Neural progenitor cell (in vitro differentiated cells): ENCODE results near the gene KLHL7. TPM values are rescaled to one million over a fixed set of nuclear protein-coding genes. Genes with fewer than 3 reads are reported as not detected.

Source experiments
- DNase-seq: peaks from one replicate; pipeline ENCODE4 v3.0.0-alpha.2; 2016; ENCODE audit warnings: low spot score
- H2AFZ ChIP-seq: fragments of 200-600 bp; sonication (generic); replicated peaks from 2 replicates; pipeline ENCODE4 v1.6.1; 2016; ENCODE audit warnings: antibody characterized with exemption
- H3F3A ChIP-seq: fragments of 200-600 bp; sonication (generic); 2 replicates; pipeline ENCODE4 v1.6.1; 2016; ENCODE audit warnings: antibody characterized with exemption, low read depth
- H3K27ac ChIP-seq: fragments of 200-600 bp; sonication (generic); 2 replicates; pipeline ENCODE4 v1.5.1; 2016; ENCODE audit warnings: mild to moderate bottlenecking
- H3K27me3 ChIP-seq: fragments of 200-600 bp; sonication (generic); 2 replicates; pipeline ENCODE4 v1.6.1; 2016; ENCODE audit warnings: mild to moderate bottlenecking, moderate library complexity
- H3K36me3 ChIP-seq: fragments of 200-600 bp; sonication (generic); 2 replicates; pipeline ENCODE4 v1.5.1; 2016
- H3K4me1 ChIP-seq: fragments of 200-600 bp; sonication (generic); 2 replicates; pipeline ENCODE4 v1.6.1; 2016; ENCODE audit warnings: mixed run types
- H3K4me2 ChIP-seq: fragments of 200-600 bp; sonication (generic); 2 replicates; pipeline ENCODE4 v1.6.1; 2016
- H3K4me3 ChIP-seq: fragments of 200-600 bp; sonication (generic); 2 replicates; pipeline ENCODE4 v1.5.1; 2016
- H3K79me2 ChIP-seq: fragments of 200-600 bp; sonication (generic); 2 replicates; pipeline ENCODE4 v1.6.1; 2016; ENCODE audit warnings: low read depth
- H3K9ac ChIP-seq: fragments of 200-600 bp; sonication (generic); 2 replicates; pipeline ENCODE4 v1.6.1; 2016
- H3K9me3 ChIP-seq: fragments of 200-600 bp; sonication (generic); 2 replicates; pipeline ENCODE4 v1.5.1; 2016; ENCODE audit warnings: low read depth
- H4K20me1 ChIP-seq: fragments of 200-600 bp; sonication (generic); 2 replicates; pipeline ENCODE4 v1.6.1; 2016; ENCODE audit warnings: low read depth
- H3K27ac Mint-ChIP-seq: 3 replicates; pipeline ENCODE4 v1.8.0; 2021; ENCODE audit warnings: mixed read lengths
- H3K27me3 Mint-ChIP-seq: 2 replicates; pipeline ENCODE4 v1.8.0; 2022; ENCODE audit warnings: low read depth, mild to moderate bottlenecking, inconsistent platforms, moderate library complexity, mixed read lengths; ENCODE audit not compliant: insufficient read depth
- H3K36me3 Mint-ChIP-seq: 3 replicates; pipeline ENCODE4 v1.8.0; 2021; ENCODE audit warnings: mixed read lengths
- H3K4me1 Mint-ChIP-seq: 3 replicates; pipeline ENCODE4 v1.8.0; 2021; ENCODE audit warnings: mixed read lengths
- H3K4me3 Mint-ChIP-seq: 3 replicates; pipeline ENCODE4 v1.8.0; 2021; ENCODE audit warnings: mild to moderate bottlenecking, moderate library complexity, mixed read lengths
- H3K9me3 Mint-ChIP-seq: 3 replicates; pipeline ENCODE4 v1.8.0; 2020; ENCODE audit warnings: mixed read lengths
- EZH2 ChIP-seq: fragments of 200-600 bp; sonication (generic); IDR thresholded peaks from 2 replicates; pipeline ENCODE4 v1.6.1; 2017; ENCODE audit warnings: antibody characterized with exemption, mild to moderate bottlenecking, moderate library complexity
- EZH2phosphoT487 ChIP-seq: fragments of 200-600 bp; sonication (generic); IDR thresholded peaks from 2 replicates; pipeline ENCODE4 v1.6.1; 2017; ENCODE audit warnings: antibody characterized with exemption
- total RNA-seq: library from RNA; depleted of rRNA; stranded (reverse); fragments of >200 nt; gene quantifications from 2 replicates; pipeline ENCODE4 v1.2.3, GENCODE V29; 2015; ENCODE audit warnings: low replicate concordance
- TF ChIP-seq, protein P1 (sequence below): fragments of 200-600 bp; sonication (generic); IDR thresholded peaks from 2 replicates; pipeline ENCODE4 v1.5.1; 2017; ENCODE audit warnings: antibody characterized with exemption, mild to moderate bottlenecking

Gene KLHL7
- total RNA-seq, 1 donor from 2014 or later: 117 TPM

DNA sequence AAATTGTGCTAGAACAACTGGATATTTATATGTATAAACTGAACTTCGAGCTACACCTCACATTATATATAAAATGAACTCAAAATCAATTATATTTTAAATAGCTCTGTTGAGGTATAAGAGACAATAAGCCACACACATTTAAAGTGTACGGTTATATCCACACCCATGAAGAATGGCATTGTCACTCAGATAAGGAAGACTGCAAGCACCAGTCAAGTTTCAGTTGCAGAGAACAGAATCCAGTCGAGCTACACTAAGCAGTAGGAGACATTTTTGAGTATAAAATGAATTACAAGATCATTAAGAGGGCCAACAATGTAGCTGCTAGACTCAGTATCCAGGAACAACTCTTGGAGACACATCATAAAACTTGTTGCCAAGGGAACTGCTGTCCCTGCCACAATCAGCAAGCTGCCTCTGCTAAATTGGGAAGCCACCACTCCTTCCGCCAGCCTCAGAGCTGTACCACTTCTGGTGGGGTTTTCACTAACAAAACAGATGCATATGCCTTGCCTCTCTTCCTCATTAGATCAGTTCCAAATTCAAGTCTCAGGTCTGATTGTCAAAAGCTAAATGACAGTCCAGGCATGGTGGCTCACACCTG, 121.4 kb downstream of the KLHL7 start:
- H3F3A ChIP-seq: peaks cover 10% of the 10 kb centered on the region
- no peak overlapping the region for H3K4me3 Mint-ChIP-seq
- no peaks in the 10 kb centered on the region for H4K20me1 ChIP-seq
- no peak overlapping the region for H3K9ac ChIP-seq
- no peak overlapping the region for H3K27ac ChIP-seq
- H3K27me3 Mint-ChIP-seq: peaks cover 5% of the 10 kb centered on the region
- no peaks in the 10 kb centered on the region for H3K27me3 ChIP-seq
- no peaks in the 10 kb centered on the region for H3K36me3 ChIP-seq
- TF ChIP-seq EZH2phosphoT487 (no peak), EZH2 (no peak)
- TF ChIP-seq, protein P1, sequence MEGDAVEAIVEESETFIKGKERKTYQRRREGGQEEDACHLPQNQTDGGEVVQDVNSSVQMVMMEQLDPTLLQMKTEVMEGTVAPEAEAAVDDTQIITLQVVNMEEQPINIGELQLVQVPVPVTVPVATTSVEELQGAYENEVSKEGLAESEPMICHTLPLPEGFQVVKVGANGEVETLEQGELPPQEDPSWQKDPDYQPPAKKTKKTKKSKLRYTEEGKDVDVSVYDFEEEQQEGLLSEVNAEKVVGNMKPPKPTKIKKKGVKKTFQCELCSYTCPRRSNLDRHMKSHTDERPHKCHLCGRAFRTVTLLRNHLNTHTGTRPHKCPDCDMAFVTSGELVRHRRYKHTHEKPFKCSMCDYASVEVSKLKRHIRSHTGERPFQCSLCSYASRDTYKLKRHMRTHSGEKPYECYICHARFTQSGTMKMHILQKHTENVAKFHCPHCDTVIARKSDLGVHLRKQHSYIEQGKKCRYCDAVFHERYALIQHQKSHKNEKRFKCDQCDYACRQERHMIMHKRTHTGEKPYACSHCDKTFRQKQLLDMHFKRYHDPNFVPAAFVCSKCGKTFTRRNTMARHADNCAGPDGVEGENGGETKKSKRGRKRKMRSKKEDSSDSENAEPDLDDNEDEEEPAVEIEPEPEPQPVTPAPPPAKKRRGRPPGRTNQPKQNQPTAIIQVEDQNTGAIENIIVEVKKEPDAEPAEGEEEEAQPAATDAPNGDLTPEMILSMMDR: no peak
- no peaks in the 10 kb centered on the region for H3K79me2 ChIP-seq
- DNase-seq: no peak
- no peak overlapping the region for H3K27ac Mint-ChIP-seq
- no peaks in the 10 kb centered on the region for H3K9me3 ChIP-seq
- peaks cover 5% of the 10 kb centered on the region for H3K9me3 Mint-ChIP-seq
- no peak overlapping the region for H2AFZ ChIP-seq
- H3K36me3 Mint-ChIP-seq: peaks cover 2% of the 10 kb centered on the region
- H3K4me2 ChIP-seq: no peak overlapping the region
- peaks cover 16% of the 10 kb centered on the region for H3K4me1 ChIP-seq
- H3K4me1 Mint-ChIP-seq: peaks cover 26% of the 10 kb centered on the region
- no peak overlapping the region for H3K4me3 ChIP-seq

Other genes with a start within 250 kb of the KLHL7 start
- 91.0 and 148 TPM in 2 replicates for gene HYCC1, start 91.7 kb upstream of the KLHL7 start, total RNA-seq
- gene NUP42, start 76.3 kb downstream of the KLHL7 start, total RNA-seq: 60.1 and 67.7 TPM in 2 replicates
- gene GPNMB, start 141.0 kb downstream of the KLHL7 start, total RNA-seq: 0.99 TPM in 1 of 2 replicates, not detected in the other
- gene MALSU1, start 193.6 kb downstream of the KLHL7 start, total RNA-seq: 48.7 and 58.1 TPM in 2 replicates